Transverse colon (tissue), 4 donors: ENCODE results near the gene PFN1.

Experiments
- CTCF ChIP-seq, 5 experiments: fragments of 200-600 bp in 3 of 5; fragments of 450-650 bp in 2 of 5; sonication (generic) in 3 of 5; IDR thresholded peaks; 1 replicate in 2 of 5; 2 replicates in 3 of 5; pipeline ENCODE4 v1.5.1; 2016 to 2017; ENCODE audit warnings: antibody characterized with exemption in 5 of 5, inconsistent platforms in 3 of 5, mild to moderate bottlenecking in 2 of 5, moderate library complexity in 1 of 5
- EP300 ChIP-seq: sonication (generic); formaldehyde crosslinking; IDR thresholded peaks from one replicate; pipeline ENCODE4 v1.6.1; 2017; ENCODE audit warnings: antibody characterized with exemption, low read depth
- POLR2A ChIP-seq: fragments of 450-650 bp; IDR thresholded peaks from one replicate; pipeline ENCODE4 v1.6.1; 2016; ENCODE audit warnings: antibody characterized with exemption, mild to moderate bottlenecking, moderate library complexity
- POLR2AphosphoS5 ChIP-seq, 3 donors: sonication (generic); formaldehyde crosslinking; IDR thresholded peaks; one replicate each; pipeline ENCODE4 v1.6.1; 2016; ENCODE audit warnings: antibody characterized with exemption in 3 of 3

- peak; percentile 79 to 96 (median 84) for TF ChIP-seq CTCF (IDR thresholded peaks at IDR 0.05)
- no peak for TF ChIP-seq EP300
- no peak for TF ChIP-seq POLR2A
- peak in 2 of 3 donors; percentile 20 to 46 for TF ChIP-seq POLR2AphosphoS5 (IDR thresholded peaks at IDR 0.05)
Measured at GRCh38 chr17:4908711-4909496, 39.4 kb downstream of the PFN1 start.
